Measurements from ENCODE around the gene NBPF15.
A peak's percentile ranks its signal among the peaks of the same experiment; 100 is the strongest.
"Not testable (repeated sequence)": the region's sequence is repeated elsewhere in the genome, so short reads cannot be mapped to it uniquely, and the experiment has no call there.

The NBPF15 gene

DNA sequence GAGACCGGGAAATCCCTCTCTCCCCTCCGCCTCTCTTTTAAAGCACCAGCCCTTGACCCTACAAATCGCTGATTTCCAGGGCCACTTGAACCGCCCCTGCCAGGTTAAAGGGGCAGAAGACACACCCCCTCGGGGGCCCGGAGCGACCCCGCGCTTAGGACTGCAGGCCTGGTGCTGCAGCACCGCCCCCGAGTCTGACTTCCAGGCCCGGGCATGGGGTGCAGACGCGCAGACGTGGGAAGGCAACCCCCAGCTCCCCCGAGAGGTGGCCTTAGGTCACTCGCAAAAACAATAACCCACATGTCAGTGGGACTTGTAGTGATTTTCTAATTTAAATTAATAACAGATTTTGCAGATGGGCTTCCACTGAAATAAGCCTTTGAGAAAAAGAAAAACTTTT is 309 bp upstream of the NBPF15 start:
- not testable (repeated sequence) for H3K27ac ChIP-seq (replicated peaks; ENCODE audit: low read length); H3K36me3 ChIP-seq (replicated peaks in 1 of 2; ENCODE audit: control insufficient read depth in 2 of 2, insufficient read depth in 2 of 2, low read length in 2 of 2); H3K9me3 ChIP-seq (replicated peaks in 1 of 2; ENCODE audit: control insufficient read depth in 2 of 2, insufficient read depth in 1 of 2, low read depth in 1 of 2, low read length in 2 of 2); H2BK12ac ChIP-seq (ENCODE audit: low read length); H3K79me1 ChIP-seq (ENCODE audit: low read depth, low read length); H4K8ac ChIP-seq (ENCODE audit: low read depth, low read length); H3K4me1 ChIP-seq (ENCODE audit: control insufficient read depth in 2 of 2, insufficient read depth in 1 of 2, low read depth in 1 of 2, low read length in 2 of 2); H3K27me3 ChIP-seq (ENCODE audit: control insufficient read depth in 3 of 3, insufficient read depth in 3 of 3, low read depth in 1 of 3, low read length in 3 of 3); H3K14ac ChIP-seq (ENCODE audit: low read length); H3K9ac ChIP-seq (ENCODE audit: low read depth, low read length, poor library complexity); H3K4me3 ChIP-seq (ENCODE audit: low read length in 2 of 2); H2AK5ac ChIP-seq (ENCODE audit: low read depth, low read length); H3K23ac ChIP-seq (ENCODE audit: low read depth, low read length, poor library complexity); DNase-seq (ENCODE audit: low spot score); H2BK15ac ChIP-seq (ENCODE audit: low read length); H4K91ac ChIP-seq (ENCODE audit: low read depth, low read length, poor library complexity); H2BK5ac ChIP-seq (ENCODE audit: low read length); H3K4ac ChIP-seq (ENCODE audit: low read length); H2BK120ac ChIP-seq (ENCODE audit: low read depth, low read length); H3K18ac ChIP-seq (ENCODE audit: low read length); H3K4me2 ChIP-seq (ENCODE audit: insufficient read depth, low read length, poor library complexity, severe bottlenecking); H2AFZ ChIP-seq (ENCODE audit: low read length)
- WGBS, 2 donors (ENCODE audit: extremely low coverage in 2 of 2, insufficient read length in 2 of 2, insufficient replicate concordance in 1 of 2) = no CpG with 5 or more reads among the region's 17 CpGs

- no CpG with 5 or more reads among the region's 15 CpGs for WGBS, 2 donors (ENCODE audit: extremely low coverage in 2 of 2, insufficient read length in 2 of 2, insufficient replicate concordance in 1 of 2)
- H2BK120ac ChIP-seq (ENCODE audit: low read depth, low read length); H3K4ac ChIP-seq (ENCODE audit: low read length): not testable (repeated sequence)
Observed at GRCh38 chr1:144460686-144461085, 783 bp downstream of the NBPF15 start.

DNA sequence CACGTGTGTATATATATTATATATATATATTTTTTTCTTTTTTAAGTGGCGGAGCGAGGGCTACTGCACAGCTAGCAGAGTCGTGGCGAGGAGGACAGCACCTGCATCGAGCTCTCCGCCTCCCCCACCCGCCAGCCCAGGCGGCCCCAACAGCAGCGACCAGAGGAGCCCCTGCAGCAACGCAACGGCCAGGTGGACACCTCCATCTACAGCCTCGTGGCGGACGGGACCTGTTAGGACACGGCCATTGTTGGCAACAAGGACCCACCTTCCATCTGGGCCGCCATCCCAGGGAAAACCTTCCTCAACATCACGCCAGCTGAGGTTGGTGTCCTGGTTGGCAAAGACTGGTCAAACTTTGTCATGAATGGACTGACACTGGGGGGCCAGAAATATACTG is 19.1 kb downstream of the NBPF15 start:
- H3K4ac ChIP-seq (ENCODE audit: low read length) = not testable (repeated sequence)
- WGBS, 2 donors (ENCODE audit: extremely low coverage in 2 of 2, insufficient read length in 2 of 2, insufficient replicate concordance in 1 of 2) = no CpG with 5 or more reads among the region's 18 CpGs

More at GRCh38 chr1:144460686-144461085, 783 bp downstream of the NBPF15 start:
- not testable (repeated sequence) for H3K14ac ChIP-seq (ENCODE audit: low read length); H2AK5ac ChIP-seq (ENCODE audit: low read depth, low read length); H3K27ac ChIP-seq (replicated peaks; ENCODE audit: low read length); H3K4me1 ChIP-seq (ENCODE audit: control insufficient read depth in 2 of 2, insufficient read depth in 1 of 2, low read depth in 1 of 2, low read length in 2 of 2); H3K9ac ChIP-seq (ENCODE audit: low read depth, low read length, poor library complexity); DNase-seq (ENCODE audit: low spot score); H3K79me1 ChIP-seq (ENCODE audit: low read depth, low read length); H4K91ac ChIP-seq (ENCODE audit: low read depth, low read length, poor library complexity); H3K4me2 ChIP-seq (ENCODE audit: insufficient read depth, low read length, poor library complexity, severe bottlenecking); H3K36me3 ChIP-seq (replicated peaks in 1 of 2; ENCODE audit: control insufficient read depth in 2 of 2, insufficient read depth in 2 of 2, low read length in 2 of 2); H3K9me3 ChIP-seq (replicated peaks in 1 of 2; ENCODE audit: control insufficient read depth in 2 of 2, insufficient read depth in 1 of 2, low read depth in 1 of 2, low read length in 2 of 2); H2BK15ac ChIP-seq (ENCODE audit: low read length); H3K27me3 ChIP-seq (ENCODE audit: control insufficient read depth in 3 of 3, insufficient read depth in 3 of 3, low read depth in 1 of 3, low read length in 3 of 3); H2BK12ac ChIP-seq (ENCODE audit: low read length); H3K23ac ChIP-seq (ENCODE audit: low read depth, low read length, poor library complexity); H2BK5ac ChIP-seq (ENCODE audit: low read length); H4K8ac ChIP-seq (ENCODE audit: low read depth, low read length); H3K18ac ChIP-seq (ENCODE audit: low read length)
- Histone ChIP-seq H2AFZ (ENCODE audit: low read length) (peak overlapping the region; percentile 89), H3K4me3 (ENCODE audit: low read length in 2 of 2) (peak overlapping the region; percentile 64 to 79)

DNA sequence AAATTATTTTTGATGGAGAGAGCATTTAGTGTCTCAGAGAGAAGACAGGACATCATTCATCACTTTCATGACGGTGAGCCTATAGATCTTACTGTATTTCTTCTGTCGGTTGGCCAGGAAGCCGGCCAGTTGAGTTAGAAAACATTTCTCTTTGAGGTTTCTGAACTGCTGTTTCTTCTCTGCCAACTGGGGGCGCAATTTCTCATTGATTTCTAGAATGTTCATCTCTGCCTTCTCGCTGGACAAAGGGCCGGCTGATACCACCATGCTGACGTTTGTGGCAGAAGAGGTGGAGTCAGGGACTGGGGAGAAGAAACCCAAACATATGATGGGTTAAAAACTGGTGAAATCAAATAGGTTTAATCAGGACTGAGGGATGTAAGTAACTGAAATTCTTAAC is 21.7 kb downstream of the NBPF15 start:
- not testable (repeated sequence) for H2BK120ac ChIP-seq (ENCODE audit: low read depth, low read length); H3K9ac ChIP-seq (ENCODE audit: low read depth, low read length, poor library complexity); H2BK15ac ChIP-seq (ENCODE audit: low read length); H3K4ac ChIP-seq (ENCODE audit: low read length); H3K9me3 ChIP-seq (replicated peaks in 1 of 2; ENCODE audit: control insufficient read depth in 2 of 2, insufficient read depth in 1 of 2, low read depth in 1 of 2, low read length in 2 of 2); H2AK5ac ChIP-seq (ENCODE audit: low read depth, low read length); H2AFZ ChIP-seq (ENCODE audit: low read length); H3K4me3 ChIP-seq (ENCODE audit: low read length in 2 of 2); H3K4me1 ChIP-seq (ENCODE audit: control insufficient read depth in 2 of 2, insufficient read depth in 1 of 2, low read depth in 1 of 2, low read length in 2 of 2); H3K36me3 ChIP-seq (replicated peaks in 1 of 2; ENCODE audit: control insufficient read depth in 2 of 2, insufficient read depth in 2 of 2, low read length in 2 of 2); H3K4me2 ChIP-seq (ENCODE audit: insufficient read depth, low read length, poor library complexity, severe bottlenecking); H3K18ac ChIP-seq (ENCODE audit: low read length); H3K14ac ChIP-seq (ENCODE audit: low read length); H3K27ac ChIP-seq (replicated peaks; ENCODE audit: low read length); H4K8ac ChIP-seq (ENCODE audit: low read depth, low read length); H3K27me3 ChIP-seq (ENCODE audit: control insufficient read depth in 3 of 3, insufficient read depth in 3 of 3, low read depth in 1 of 3, low read length in 3 of 3); H4K91ac ChIP-seq (ENCODE audit: low read depth, low read length, poor library complexity); H3K23ac ChIP-seq (ENCODE audit: low read depth, low read length, poor library complexity); H2BK5ac ChIP-seq (ENCODE audit: low read length); H3K79me1 ChIP-seq (ENCODE audit: low read depth, low read length); DNase-seq (ENCODE audit: low spot score); H2BK12ac ChIP-seq (ENCODE audit: low read length)
- no CpG with 5 or more reads among the region's 7 CpGs for WGBS, 2 donors (ENCODE audit: extremely low coverage in 2 of 2, insufficient read length in 2 of 2, insufficient replicate concordance in 1 of 2)

More for the DNA sequence above, 19.1 kb downstream of the NBPF15 start:
- not testable (repeated sequence) for H3K18ac ChIP-seq (ENCODE audit: low read length); H3K27me3 ChIP-seq (ENCODE audit: control insufficient read depth in 3 of 3, insufficient read depth in 3 of 3, low read depth in 1 of 3, low read length in 3 of 3); H3K4me3 ChIP-seq (ENCODE audit: low read length in 2 of 2); H2AK5ac ChIP-seq (ENCODE audit: low read depth, low read length); H3K36me3 ChIP-seq (replicated peaks in 1 of 2; ENCODE audit: control insufficient read depth in 2 of 2, insufficient read depth in 2 of 2, low read length in 2 of 2); H3K23ac ChIP-seq (ENCODE audit: low read depth, low read length, poor library complexity); H2BK5ac ChIP-seq (ENCODE audit: low read length); H3K14ac ChIP-seq (ENCODE audit: low read length); H3K4me2 ChIP-seq (ENCODE audit: insufficient read depth, low read length, poor library complexity, severe bottlenecking); H2AFZ ChIP-seq (ENCODE audit: low read length); H2BK120ac ChIP-seq (ENCODE audit: low read depth, low read length); H3K4me1 ChIP-seq (ENCODE audit: control insufficient read depth in 2 of 2, insufficient read depth in 1 of 2, low read depth in 1 of 2, low read length in 2 of 2); H3K79me1 ChIP-seq (ENCODE audit: low read depth, low read length); H4K91ac ChIP-seq (ENCODE audit: low read depth, low read length, poor library complexity); DNase-seq (ENCODE audit: low spot score); H2BK15ac ChIP-seq (ENCODE audit: low read length); H3K27ac ChIP-seq (replicated peaks; ENCODE audit: low read length); H2BK12ac ChIP-seq (ENCODE audit: low read length); H3K9me3 ChIP-seq (replicated peaks in 1 of 2; ENCODE audit: control insufficient read depth in 2 of 2, insufficient read depth in 1 of 2, low read depth in 1 of 2, low read length in 2 of 2)
- Histone ChIP-seq H4K8ac (ENCODE audit: low read depth, low read length) (peak overlapping the region; percentile 17), H3K9ac (ENCODE audit: low read depth, low read length, poor library complexity) (peak overlapping the region; percentile 21)
